ENCODE data around the gene MYO1H.

The MYO1H gene

GRCh38 chr12:109476807-109477184 lies 129.1 kb downstream of the MYO1H start:
- no peak for DNase-seq

GRCh38 chr12:109477185-109477962 lies 129.7 kb downstream of the MYO1H start, which contains the start of the genes KCTD10 and UBE3B:
KCTD10 (minus strand) TSS chr12:109477300; CDS start chr12:109477262, 38 bp downstream.
UBE3B (plus strand) TSS chr12:109477634; CDS start chr12:109483552, 5,918 bp downstream.
- peak in 1 of 2 experiments; percentile 47 for DNase-seq

GRCh38 chr12:109477963-109478315 lies 130.2 kb downstream of the MYO1H start:
- no peak for DNase-seq

GRCh38 chr12:109479761-109480160 lies 132.1 kb downstream of the MYO1H start:
- DNase-seq = no peak

- no peak for DNase-seq
Observed at GRCh38 chr12:109480356-109480755, 132.7 kb downstream of the MYO1H start.

- DNase-seq = no peak
Observed at GRCh38 chr12:109481863-109482262, 134.2 kb downstream of the MYO1H start.

GRCh38 chr12:109482491-109482890 lies 134.8 kb downstream of the MYO1H start:
- DNase-seq = no peak

- no peak for DNase-seq
Observed at GRCh38 chr12:109482894-109483293, 135.2 kb downstream of the MYO1H start.

GRCh38 chr12:109483346-109483745 lies 135.6 kb downstream of the MYO1H start:
- DNase-seq = no peak

- no peak for DNase-seq
Observed at GRCh38 chr12:109485201-109485600, 137.5 kb downstream of the MYO1H start.

- no peak for DNase-seq
Observed at GRCh38 chr12:109487181-109488050, 139.7 kb downstream of the MYO1H start.

- no peak for DNase-seq
Observed at GRCh38 chr12:109488051-109488665, 140.5 kb downstream of the MYO1H start.

- DNase-seq = no peak
Observed at GRCh38 chr12:109489016-109489954, 141.6 kb downstream of the MYO1H start.

GRCh38 chr12:109489955-109490565 lies 142.4 kb downstream of the MYO1H start:
- DNase-seq = no peak

- DNase-seq = no peak
Observed at GRCh38 chr12:109491671-109492070, 144.0 kb downstream of the MYO1H start.

- no peak for DNase-seq
Observed at GRCh38 chr12:109492371-109492770, 144.7 kb downstream of the MYO1H start.

- no peak for DNase-seq
Observed at GRCh38 chr12:109493090-109493489, 145.4 kb downstream of the MYO1H start.

- DNase-seq = no peak
Observed at GRCh38 chr12:109493938-109494337, 146.2 kb downstream of the MYO1H start.

GRCh38 chr12:109494348-109494881 lies 146.7 kb downstream of the MYO1H start:
- DNase-seq = no peak

GRCh38 chr12:109495012-109495411 lies 147.3 kb downstream of the MYO1H start:
- no peak for DNase-seq

GRCh38 chr12:109496306-109496705 lies 148.6 kb downstream of the MYO1H start:
- DNase-seq = no peak
